HG03097 (cell line): ENCODE data around the gene RAB10.
"Not testable (repeated sequence)": the region's sequence is repeated elsewhere in the genome, so short reads cannot be mapped to it uniquely, and the experiment has no call there.

ENCODE experiments used
- ATAC-seq: cut with Tn5 transposase; IDR thresholded peaks from one replicate; pipeline ENCODE4 v1.9.1; 2021; ENCODE audit not compliant: unreplicated experiment, low FRiP score

RAB10 gene

DNA sequence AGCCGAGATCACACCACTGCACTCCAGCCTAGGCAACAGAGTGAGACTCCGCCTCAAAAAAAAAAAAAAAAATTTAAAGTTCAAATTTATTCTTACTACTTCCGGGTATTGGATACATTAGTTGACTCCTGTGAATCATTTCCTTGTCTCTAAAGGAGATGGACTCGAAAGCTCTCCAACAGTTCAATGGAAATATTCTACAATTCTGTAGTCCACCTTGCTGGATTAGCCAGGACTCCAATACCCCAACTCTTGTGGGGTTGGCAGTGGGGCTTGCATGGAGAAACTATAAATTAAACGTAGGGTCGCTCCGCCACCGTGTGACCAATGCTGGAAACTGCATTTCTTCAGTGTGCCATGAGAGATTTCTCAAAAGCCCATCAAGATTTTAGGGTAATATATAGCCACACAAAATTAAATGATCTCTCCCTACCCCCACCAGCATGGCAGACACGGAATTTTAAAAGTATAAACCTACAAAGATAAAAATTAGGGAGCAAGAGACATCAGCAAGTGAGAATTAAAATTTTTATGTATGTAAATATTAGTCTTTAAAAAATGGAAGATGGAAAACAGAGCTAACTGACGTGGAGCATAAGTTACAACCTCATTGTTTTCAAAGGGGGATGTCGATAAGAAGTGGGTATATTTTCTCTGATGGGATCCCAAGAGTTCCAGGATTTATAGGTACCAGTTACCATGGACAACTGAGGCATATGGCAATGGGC is 111.2 kb downstream of the RAB10 start:
- ATAC-seq: no peak

DNA sequence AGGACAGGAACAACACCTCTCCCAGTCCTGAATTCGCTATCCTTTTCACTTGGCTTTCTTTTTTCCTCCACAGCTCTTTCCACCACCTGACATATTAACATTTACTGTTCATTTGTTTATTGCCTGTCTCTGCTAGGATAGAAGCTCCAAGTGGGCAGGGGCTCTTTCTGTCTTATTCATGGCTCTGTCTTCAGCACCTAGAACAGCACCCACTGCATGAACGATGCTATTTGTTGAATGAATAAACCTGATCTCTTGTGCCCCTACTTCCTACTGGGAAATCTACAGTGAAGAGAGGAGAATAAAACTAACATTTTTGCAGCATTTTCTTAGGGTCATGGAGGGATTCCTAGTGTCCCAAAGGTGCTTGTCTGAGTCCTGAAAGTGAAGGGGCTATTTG is 114.6 kb downstream of the RAB10 start:
- no peak for ATAC-seq

DNA sequence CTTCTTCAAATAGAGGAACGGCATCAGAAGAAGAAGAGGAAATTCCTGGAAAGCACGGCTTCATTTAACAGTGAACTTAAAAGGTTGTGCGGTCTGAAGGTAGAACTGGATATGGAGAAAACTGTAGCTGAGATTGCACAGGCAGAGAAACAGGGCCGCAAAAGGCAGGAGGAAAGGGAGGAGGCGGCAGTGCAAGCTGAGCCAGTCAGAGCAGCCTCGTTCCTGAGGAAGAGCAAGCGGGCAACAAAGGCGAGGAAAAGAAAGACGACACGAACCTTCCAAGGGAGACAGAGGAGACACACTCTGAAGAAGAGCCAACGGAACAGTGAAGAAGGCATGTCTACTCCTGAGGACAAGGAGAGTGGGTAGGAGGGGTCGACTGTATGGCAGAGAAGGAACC is 116.4 kb downstream of the RAB10 start:
- ATAC-seq: no peak

DNA sequence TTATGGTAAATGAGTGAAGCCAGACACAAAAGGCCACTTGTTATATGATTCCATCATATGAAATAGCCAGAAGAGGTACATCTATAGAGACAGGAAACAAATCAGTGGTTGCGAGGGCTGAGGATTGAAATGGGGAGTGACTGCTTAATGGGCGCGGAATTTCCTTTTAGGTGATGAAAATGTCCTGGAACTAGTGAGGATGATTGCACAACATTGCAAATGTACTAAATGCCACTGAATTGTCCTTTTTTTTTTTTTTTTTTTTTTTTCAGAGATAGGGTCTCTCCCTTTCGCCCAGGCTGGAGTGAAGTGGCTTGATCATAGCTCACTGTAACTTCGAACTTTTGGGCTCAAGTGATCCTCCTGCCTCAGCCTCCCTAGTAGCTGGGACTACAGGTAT is 123.7 kb downstream of the RAB10 start:
- ATAC-seq: no peak

DNA sequence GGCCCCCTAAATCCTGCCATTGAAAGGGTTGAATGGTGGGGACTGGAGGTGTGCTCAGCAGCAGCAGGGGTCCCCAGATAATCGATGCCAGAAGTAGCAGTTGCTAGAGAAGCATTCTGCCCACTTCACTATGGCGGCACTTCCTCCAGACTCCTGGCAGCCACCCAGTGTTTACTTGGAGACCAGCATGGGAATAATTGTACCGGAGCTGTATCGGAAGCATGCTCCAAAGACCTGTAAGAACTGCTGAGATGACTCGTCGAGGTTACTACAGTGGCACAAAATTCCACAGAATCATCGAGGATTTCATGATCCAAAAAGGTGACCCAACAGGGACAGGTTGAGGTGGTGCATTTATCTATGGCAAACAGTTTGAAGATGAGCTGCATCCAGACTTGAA is 128.0 kb downstream of the RAB10 start:
- no peak for ATAC-seq

DNA sequence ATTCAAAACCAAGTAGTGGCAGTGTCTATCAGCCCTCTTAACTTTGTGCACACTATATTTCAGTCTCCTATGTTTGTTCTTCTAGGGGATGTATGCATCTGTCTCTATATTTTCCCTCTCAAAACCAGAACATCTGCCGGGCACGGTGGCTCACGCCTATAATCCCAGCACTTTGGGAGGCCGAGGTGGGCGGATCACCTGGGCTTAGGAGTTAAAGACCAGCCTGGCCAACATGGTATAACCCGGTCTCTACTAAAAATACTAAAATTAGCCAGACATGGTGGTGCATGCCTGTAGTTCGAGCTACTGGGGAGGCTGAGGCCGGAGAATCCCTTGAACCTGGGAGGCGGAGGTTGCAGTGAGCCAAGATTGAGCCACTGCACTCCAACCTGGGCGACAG is 129.1 kb downstream of the RAB10 start:
- ATAC-seq: no peak

DNA sequence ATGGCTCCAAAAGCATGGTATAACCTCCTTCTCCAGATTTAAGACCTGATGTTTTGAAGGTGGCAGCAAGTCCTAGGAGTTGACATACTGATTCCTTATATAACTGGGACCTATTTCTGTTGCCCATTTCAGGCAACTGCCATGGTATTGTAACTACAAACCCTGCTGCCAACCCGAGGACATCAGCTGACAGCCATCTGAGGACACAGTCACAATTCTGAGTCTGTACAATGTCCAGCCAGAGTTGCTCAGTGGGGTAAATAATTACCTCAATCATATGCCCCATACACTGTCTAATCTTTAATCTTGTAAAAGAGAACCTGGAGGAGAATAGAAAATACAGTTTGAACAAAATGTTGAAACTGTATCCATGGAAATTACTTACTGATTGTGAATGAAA is 130.3 kb downstream of the RAB10 start:
- no peak for ATAC-seq

DNA sequence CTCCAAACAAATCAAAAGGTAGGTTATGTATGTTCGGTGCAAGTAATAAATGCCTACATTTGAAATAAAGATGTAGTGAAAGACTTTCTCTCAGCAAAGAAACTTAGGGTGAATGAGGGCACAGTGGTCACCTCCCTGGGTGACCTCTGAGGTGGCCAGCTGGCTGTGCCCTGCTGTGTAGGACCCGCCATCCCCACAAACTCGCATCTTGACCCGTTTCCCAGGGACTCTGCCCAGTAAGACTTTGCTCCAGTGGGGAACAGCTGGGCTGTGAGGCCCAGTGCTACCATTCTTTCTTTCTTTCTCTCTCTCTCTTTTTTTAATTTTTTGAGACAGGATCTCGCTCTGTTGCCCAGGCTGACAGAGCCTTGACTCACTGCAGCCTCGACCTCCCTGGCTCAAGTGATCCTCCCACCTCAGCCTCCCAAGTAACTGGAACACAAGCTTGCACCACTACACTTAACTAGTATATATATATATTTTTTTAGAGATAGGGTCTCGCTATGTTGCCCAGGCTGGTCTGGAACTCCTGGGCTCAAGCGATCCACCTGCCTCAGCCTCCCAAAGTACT is 130.8 kb downstream of the RAB10 start:
- ATAC-seq: no peak

DNA sequence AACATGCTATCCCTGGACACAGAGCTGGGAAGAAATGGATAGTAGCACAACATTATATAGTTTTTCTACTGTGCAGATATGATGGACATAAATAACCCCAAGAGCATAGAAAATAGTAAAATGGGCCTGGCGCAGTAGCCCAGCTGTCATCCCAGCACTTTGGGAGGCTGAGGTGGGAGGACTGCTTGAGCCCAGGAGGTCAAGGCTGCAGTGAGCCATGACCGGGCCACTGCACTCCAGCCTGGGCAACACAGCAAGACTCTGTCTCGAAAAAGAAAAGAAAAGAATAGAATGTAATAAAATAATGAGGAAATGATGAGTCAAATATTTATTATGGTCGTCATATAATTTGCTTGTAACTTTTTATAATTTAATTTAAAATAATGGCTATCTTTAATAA is 131.5 kb downstream of the RAB10 start:
- no peak for ATAC-seq

DNA sequence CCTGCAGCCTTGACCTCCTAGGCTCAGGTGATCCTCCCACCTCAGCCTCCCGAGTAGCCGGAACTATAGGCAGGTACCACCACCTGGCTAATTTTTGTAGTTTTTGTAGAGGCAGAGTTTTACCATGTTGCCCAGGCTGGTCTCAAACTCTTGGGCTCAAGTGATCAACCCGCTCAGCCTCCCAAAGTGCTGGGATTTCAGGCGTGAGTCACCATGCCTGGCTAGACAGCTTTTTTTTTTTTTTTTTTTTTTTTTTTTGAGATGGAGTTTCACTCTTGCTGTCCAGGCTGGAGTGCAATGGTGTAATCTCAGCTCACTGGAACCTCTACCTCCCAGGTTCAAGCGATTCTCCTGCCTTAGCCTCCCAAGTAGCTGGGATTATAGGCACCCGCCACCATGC is 132.7 kb downstream of the RAB10 start:
- not testable (repeated sequence) for ATAC-seq

DNA sequence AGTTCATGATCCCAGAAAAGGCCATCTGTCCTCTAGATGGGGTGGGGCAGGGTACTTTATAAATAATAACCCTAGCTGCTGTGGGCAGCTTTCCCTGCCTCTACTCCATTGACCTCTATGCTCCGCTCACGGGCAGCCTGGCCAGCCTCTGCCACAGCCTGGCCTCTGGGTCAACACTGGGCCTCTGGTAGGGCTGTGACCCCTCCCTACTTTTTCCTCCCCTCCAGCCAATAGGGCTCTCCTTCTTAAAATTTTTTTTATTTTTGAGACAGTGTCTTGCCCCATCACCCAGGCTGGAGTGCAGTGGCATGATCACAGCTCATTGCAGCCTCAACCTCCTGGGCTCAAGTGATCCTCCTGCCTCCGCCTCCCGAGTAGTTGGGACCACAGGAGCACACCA is 134.9 kb downstream of the RAB10 start:
- no peak for ATAC-seq

DNA sequence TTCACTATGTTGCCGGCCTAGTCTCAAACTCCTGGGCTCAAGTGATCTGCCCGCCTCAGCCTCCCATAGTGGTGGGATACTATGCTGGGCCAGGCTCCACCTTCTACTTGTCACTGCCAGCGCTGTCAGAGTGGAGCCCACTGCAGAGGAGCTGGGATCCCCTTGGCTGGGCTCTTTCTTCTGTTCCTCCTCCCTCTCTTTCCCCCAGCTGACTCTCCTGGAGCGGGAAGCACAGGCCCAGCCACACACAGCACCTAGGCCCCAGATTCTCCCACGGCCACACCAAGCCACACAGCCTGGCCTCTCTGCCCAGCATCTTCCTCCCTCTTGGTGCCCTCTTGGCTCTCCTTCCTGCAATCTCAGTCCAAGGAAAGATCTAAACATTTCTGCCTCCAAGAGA is 135.3 kb downstream of the RAB10 start:
- no peak for ATAC-seq

DNA sequence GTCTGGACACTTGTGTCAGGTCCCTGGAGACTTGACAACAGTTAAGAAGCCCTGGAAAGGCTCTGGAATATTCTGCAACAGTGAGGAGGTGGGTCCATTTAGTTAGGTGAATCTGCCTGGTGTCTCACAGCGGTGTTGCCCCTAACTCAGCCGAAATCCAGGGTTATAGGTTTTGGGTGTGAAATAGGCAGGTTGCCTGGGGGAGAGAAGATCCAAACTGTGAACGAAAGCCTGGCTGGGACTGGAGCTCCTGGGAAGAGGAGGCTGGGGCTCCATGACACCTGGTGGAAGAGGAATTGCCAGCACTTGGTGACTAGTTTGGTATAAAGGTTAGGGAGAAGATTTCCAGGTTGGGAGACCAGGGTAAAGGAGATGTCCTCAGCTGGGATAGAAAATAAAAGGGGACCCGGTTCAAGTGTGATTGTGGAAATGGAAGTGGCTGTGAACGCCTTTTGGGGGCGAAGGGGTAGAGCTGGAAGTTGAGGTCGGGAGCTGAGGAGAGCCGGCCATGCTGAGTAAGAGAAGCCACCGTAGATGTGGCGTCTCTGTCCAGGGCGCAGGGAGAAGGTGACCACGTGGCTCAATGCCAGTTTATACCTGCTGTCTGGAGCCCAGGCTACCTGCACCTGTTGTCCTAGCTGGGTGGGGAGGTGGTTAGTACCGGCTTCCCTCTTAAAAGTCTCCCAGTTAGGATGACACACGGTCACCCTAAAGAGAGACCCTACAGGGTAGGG is 136.0 kb downstream of the RAB10 start:
- no peak for ATAC-seq

DNA sequence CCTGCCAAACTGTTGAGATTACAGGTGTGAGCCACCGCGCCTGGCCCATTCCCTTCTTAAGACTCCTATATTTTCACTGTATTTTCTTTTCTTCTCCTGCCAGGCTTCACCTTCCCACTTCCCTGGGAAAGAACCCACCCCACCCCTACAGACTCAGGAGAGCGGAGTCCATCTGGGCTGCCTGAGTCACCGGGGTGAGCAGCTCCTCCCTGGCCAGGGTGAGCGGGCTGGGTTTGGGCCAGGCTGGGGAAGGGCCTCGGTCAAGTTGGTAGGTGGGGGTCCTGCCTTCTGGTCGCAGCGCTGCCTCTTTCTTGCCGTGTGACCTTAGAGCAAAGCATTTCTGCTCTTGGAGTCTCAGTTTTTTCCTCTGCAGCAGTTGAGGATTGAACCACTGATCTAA is 136.9 kb downstream of the RAB10 start:
- no peak for ATAC-seq

DNA sequence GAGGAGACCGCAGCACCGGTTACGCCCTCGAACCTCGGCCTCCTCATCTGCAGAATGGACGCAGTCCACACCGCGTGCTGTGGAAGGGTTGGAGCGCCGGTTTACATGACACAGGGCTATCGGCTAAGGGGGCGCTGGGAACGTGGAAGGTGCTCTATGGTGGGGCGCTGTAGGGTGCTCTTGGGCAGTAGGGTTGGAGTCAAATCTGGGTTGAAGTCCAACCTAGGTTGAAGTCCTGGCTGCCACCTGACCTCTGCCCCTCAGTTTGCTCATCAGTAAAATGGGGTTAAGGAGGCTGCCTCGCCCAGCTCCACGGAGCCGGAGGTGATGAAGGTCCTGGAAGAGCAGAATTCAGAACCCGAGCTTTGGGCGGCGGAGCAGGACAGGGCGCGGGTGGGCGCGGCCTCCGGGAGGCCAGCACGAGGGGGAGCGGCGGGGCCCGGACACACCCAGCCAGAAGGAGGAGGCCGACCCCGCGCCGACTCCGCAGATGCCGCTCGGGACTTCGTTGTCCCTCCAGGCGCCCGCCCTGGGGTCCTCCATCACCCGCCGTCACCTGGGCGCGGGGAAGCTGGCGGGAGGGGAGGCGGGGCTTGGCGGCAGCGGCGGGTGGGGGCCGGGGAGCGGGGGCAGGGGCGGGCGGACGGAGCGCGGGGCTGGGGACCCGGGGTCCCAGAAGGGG is 138.4 kb downstream of the RAB10 start:
- no peak for ATAC-seq

DNA sequence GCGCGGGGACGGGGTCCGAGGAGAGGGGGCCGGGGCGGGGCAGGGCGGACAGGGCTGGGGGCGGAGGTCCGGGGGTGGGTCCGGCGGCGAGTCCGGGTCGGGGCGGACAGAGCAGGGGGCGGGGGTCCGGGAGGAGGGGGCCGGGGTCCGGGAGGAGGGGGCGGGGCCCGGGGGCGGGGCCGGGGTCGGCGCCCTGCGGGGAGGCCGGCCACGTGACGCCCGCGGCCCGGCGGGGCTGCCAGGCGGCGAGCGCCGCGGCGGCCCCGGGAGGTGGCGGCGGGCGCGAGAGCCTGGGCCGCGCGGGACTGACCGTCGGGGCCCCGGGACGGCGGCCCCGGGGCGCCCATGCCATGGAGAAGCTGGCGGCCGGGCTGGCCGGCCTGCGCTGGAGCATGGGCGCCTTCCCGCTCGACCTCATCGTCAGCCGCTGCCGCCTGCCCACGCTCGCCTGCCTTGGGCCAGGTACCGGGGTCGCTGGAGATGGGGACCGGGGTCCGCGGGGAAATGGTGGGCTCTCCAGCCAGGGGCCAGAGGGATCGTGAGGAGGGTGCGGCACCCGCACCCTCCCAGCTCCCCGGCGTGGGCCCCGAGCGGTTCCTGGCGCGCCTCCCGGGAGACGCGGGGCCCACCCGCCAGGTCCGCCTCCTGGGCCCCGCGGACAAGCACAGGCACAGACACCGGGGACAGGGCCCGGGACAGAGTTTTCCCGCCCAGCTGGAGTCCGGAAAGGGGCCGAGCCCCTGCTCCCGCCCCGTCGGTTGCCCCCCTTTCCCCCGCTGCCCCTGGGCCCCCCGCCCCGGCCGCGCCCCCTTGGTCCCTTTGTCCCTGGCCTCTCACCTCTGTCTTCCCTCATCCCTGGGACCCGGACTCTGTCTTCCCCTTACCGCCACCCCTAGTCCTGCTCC is 139.2 kb downstream of the RAB10 start, which contains the start of gene GAREM2:
Gene GAREM2 (plus strand): TSS at position 218 of the 905 bp plus-strand sequence. CDS start 133 bp downstream, at position 351.
- no peak for ATAC-seq

DNA sequence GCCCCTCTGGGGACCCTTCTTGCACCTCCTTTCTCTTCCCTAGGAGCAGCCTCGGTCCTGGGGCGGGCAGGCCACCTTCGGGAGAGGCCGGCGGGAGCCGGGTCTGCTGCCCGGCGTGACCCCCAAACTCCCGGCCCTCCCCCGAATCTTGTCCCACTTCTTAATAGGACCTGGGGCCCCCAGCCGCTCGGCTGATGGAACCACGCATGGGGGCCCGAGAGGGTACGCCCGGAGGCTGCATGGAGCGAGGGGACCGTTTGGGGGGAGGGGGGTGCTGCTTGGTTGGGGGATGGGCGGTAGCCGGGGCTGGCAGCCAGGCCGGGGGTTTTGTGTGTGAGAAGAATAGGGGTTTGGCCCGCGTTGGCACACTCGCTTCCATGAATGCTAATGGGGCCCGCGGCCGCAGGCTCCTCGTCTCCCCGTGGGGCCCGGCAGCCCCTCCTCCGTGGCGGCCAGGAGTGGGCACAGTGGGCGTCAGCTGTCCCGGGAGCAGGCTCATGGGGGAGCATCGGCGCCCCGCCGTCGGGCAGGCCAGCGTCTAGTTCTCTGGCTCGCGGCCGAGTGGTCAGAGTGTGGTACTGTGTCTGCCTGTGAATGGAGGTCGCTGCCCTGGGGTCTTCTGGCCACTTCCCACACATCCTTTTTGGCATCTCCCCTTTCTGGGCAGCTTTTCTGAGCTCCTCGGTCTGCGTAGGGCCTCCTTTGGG is 140.0 kb downstream of the RAB10 start:
- no peak for ATAC-seq

DNA sequence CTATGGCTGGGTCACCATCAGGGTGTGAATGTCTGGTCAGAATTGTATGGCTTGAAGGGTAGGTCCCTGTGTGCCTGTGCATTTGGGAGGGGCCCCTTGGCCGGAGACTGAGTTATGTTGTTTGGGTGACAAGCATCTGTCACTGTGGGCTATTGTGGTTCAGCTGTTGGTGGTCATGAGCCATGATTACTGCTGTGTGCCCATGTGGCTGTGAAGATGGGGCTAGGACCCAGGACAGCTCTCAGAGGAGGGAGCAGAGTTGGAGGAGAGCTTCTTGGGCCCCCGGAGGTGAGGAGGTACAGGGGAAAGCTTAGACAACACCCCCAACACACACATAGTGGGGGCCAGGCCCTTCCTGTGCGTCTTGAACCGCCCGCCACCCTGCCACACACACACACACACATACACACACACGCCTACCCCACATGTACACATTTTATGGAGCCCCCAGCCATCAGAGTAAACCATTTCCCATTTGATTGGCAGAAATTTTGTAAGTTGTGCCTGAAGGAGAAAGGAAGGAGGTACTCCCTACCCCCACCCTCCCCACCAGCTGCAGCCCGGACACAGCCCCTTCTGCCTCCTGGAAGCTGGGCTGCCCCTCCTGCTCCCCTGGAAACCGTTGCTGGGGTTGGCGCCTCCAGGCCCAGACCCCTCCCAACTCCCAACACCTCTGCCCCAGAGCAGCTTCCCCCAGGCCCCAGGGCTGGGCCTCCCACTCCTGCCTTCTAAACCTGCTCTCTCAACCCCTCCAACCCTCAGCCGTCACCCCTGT is 141.0 kb downstream of the RAB10 start:
- no peak for ATAC-seq
